H1 (cell line): ENCODE measurements around the gene THOC6. TPM values are rescaled to one million over a fixed set of nuclear protein-coding genes. Genes with fewer than 3 reads are reported as not detected.

Experiments used
- CTCF ChIA-PET: fragments of 300-600 bp; sonication (Branson Sonifier 250); formaldehyde crosslinking; loops from one replicate; lab custom pipeline; 2021; ENCODE audit not compliant: partially characterized antibody; lab: Charles Lee
- POLR2A ChIA-PET: fragments of 300-600 bp; sonication (Branson Sonifier 250); formaldehyde crosslinking; loops from one replicate; lab custom pipeline; 2021; ENCODE audit warnings: inconsistent platforms; ENCODE audit not compliant: partially characterized antibody; lab: Charles Lee
- DNase-seq, 2 experiments: peaks; one replicate each; pipeline versions ENCODE4 v3.0.0 to v3.0.0-alpha.2; 2010 to 2022; ENCODE audit warnings: low spot score in 2 of 2, low read depth in 1 of 2, mixed read lengths in 1 of 2
- FAIRE-seq: peaks from 2 replicates; lab custom pipeline; 2011; peaks lifted over from hg19 to GRCh38; lab: Jason Lieb, UNC
- H2AFZ ChIP-seq: 2 replicates; pipeline ENCODE4 v1.8.1; 2012; ENCODE audit warnings: low read length, inconsistent platforms
- H2AK5ac ChIP-seq: 2 replicates; pipeline ENCODE4 v1.6.1; 2013; ENCODE audit warnings: low read depth, low read length
- H2BK120ac ChIP-seq: replicated peaks from 2 replicates; pipeline ENCODE3; 2013; ENCODE audit warnings: low read depth, low read length, inconsistent platforms
- H2BK12ac ChIP-seq: 2 replicates; pipeline ENCODE4 v1.6.1; 2013; ENCODE audit warnings: low read depth, low read length
- H2BK15ac ChIP-seq: 2 replicates; pipeline ENCODE4 v1.6.1; 2013; ENCODE audit warnings: low read length
- H2BK20ac ChIP-seq: 2 replicates; pipeline ENCODE4 v1.6.1; 2013; ENCODE audit warnings: low read length
- H2BK5ac ChIP-seq: 2 replicates; pipeline ENCODE4 v1.6.1; 2013; ENCODE audit warnings: low read depth, low read length
- H3K14ac ChIP-seq: 2 replicates; pipeline ENCODE4 v1.6.1; 2013; ENCODE audit warnings: inconsistent platforms; ENCODE audit not compliant: insufficient read length
- H3K18ac ChIP-seq: 2 replicates; pipeline ENCODE4 v1.6.1; 2013; ENCODE audit warnings: low read length; ENCODE audit errors: extremely low read depth
- H3K23ac ChIP-seq: 2 replicates; pipeline ENCODE4 v1.6.1; 2013; ENCODE audit warnings: inconsistent platforms; ENCODE audit not compliant: insufficient read length
- H3K23me2 ChIP-seq: 2 replicates; pipeline ENCODE4 v1.6.1; 2013; ENCODE audit warnings: low read depth, low read length
- H3K27ac ChIP-seq: 2 replicates; pipeline ENCODE4 v1.6.1; 2011; ENCODE audit warnings: low read depth, low read length, inconsistent platforms
- H3K27me3 ChIP-seq, 4 experiments: replicated peaks in 1 of 4; 1 replicate in 1 of 4; 2 replicates in 3 of 4; pipeline versions ENCODE4 v1.6.1 to v1.8.1; 2011 to 2013; ENCODE audit warnings: low read length in 3 of 4, mild to moderate bottlenecking in 3 of 4, inconsistent platforms in 2 of 4, mixed read lengths in 2 of 4, moderate library complexity in 1 of 4; ENCODE audit not compliant: control insufficient read depth in 3 of 4, insufficient read depth in 3 of 4; ENCODE audit errors: extremely low read depth in 1 of 4
- H3K36me3 ChIP-seq, 4 experiments: 2 replicates each; pipeline versions ENCODE4 v1.6.1 to v1.8.1; 2011 to 2013; ENCODE audit warnings: mild to moderate bottlenecking in 4 of 4, low read length in 3 of 4, moderate library complexity in 2 of 4, control low read depth in 1 of 4, inconsistent platforms in 1 of 4; ENCODE audit not compliant: insufficient read depth in 4 of 4, control insufficient read depth in 2 of 4
- H3K4ac ChIP-seq: replicated peaks from 2 replicates; pipeline ENCODE3; 2013; ENCODE audit warnings: low read length, low read depth, mixed read lengths, inconsistent platforms; ENCODE audit not compliant: insufficient read length
- H3K4me1 ChIP-seq, 4 experiments: replicated peaks in 1 of 4; 1 replicate in 1 of 4; 2 replicates in 3 of 4; pipeline versions ENCODE4 v1.6.1 to v1.8.1; 2011 to 2013; ENCODE audit warnings: low read length in 3 of 4, inconsistent platforms in 2 of 4, mixed read lengths in 1 of 4; ENCODE audit not compliant: insufficient read depth in 4 of 4, control insufficient read depth in 3 of 4
- H3K4me2 ChIP-seq, 2 experiments: 2 replicates each; pipeline versions ENCODE4 v1.6.1 to v1.8.1; 2011 to 2013; ENCODE audit warnings: low read depth in 2 of 2, low read length in 2 of 2, control low read depth in 1 of 2, inconsistent platforms in 1 of 2, mild to moderate bottlenecking in 1 of 2; ENCODE audit not compliant: insufficient read depth in 1 of 2
- H3K4me3 ChIP-seq, 4 experiments: fragments of 200-600, 300-600 bp in 1 of 4; sonication (generic), shearing (Covaris generic), sonication (Bioruptor Twin) in 1 of 4; 2 replicates each; pipeline versions ENCODE4 v1.5.1 to v1.8.1; 2011 to 2016; ENCODE audit warnings: low read length in 4 of 4, low read depth in 3 of 4, control low read depth in 2 of 4, inconsistent platforms in 2 of 4, mild to moderate bottlenecking in 2 of 4, mixed read lengths in 1 of 4, moderate library complexity in 1 of 4; ENCODE audit not compliant: insufficient read depth in 2 of 4; ENCODE audit errors: extremely low read depth in 1 of 4
- H3K56ac ChIP-seq: replicated peaks from 2 replicates; pipeline ENCODE3; 2013; ENCODE audit warnings: low read depth, mild to moderate bottlenecking, mixed read lengths, low read length, inconsistent platforms; ENCODE audit not compliant: insufficient read length
- H3K79me1 ChIP-seq: 2 replicates; pipeline ENCODE4 v1.6.1; 2013; ENCODE audit warnings: low read depth, low read length, control low read depth
- H3K79me2 ChIP-seq, 2 experiments: 2 replicates each; pipeline versions ENCODE4 v1.6.1 to v1.8.1; 2012 to 2013; ENCODE audit warnings: low read length in 2 of 2, mild to moderate bottlenecking in 2 of 2, inconsistent platforms in 1 of 2; ENCODE audit not compliant: insufficient read depth in 2 of 2, control insufficient read depth in 1 of 2
- H3K9ac ChIP-seq, 4 experiments: replicated peaks in 1 of 4; 1 replicate in 1 of 4; 2 replicates in 3 of 4; pipeline versions ENCODE4 v1.6.1 to v1.8.1; 2011 to 2013; ENCODE audit warnings: low read depth in 3 of 4, low read length in 3 of 4, control low read depth in 2 of 4, mild to moderate bottlenecking in 2 of 4, moderate library complexity in 2 of 4, inconsistent platforms in 1 of 4; ENCODE audit errors: extremely low read depth in 1 of 4
- H3K9me3 ChIP-seq, 2 experiments: 2 replicates each; pipeline versions ENCODE4 v1.6.1 to v1.8.1; 2012 to 2013; ENCODE audit warnings: mild to moderate bottlenecking in 2 of 2, moderate library complexity in 2 of 2, control low read depth in 1 of 2, inconsistent platforms in 1 of 2, low read depth in 1 of 2, low read length in 1 of 2, mixed read lengths in 1 of 2; ENCODE audit not compliant: insufficient read depth in 2 of 2
- H4K20me1 ChIP-seq, 2 experiments: replicated peaks in 1 of 2; 2 replicates each; pipeline versions ENCODE3 to v1.8.1; 2011 to 2013; ENCODE audit warnings: inconsistent platforms in 2 of 2, low read length in 2 of 2, mild to moderate bottlenecking in 1 of 2; ENCODE audit not compliant: insufficient read depth in 2 of 2, control insufficient read depth in 1 of 2
- H4K5ac ChIP-seq: 2 replicates; pipeline ENCODE4 v1.6.1; 2013; ENCODE audit warnings: low read length, low read depth, mixed read lengths, inconsistent platforms; ENCODE audit not compliant: insufficient read length
- H4K8ac ChIP-seq: 2 replicates; pipeline ENCODE4 v1.8.0; 2013; ENCODE audit warnings: mild to moderate bottlenecking, moderate library complexity, low read length, inconsistent platforms; ENCODE audit not compliant: insufficient read depth; ENCODE audit errors: extremely low read depth
- H4K91ac ChIP-seq: replicated peaks from 2 replicates; pipeline ENCODE3; 2013; ENCODE audit warnings: low read length, mixed read lengths, inconsistent platforms; ENCODE audit not compliant: insufficient read length
- HDAC6 ChIP-seq: IDR thresholded peaks from one replicate; pipeline ENCODE4 v1.7.1; 2012; ENCODE audit warnings: low read depth, mild to moderate bottlenecking, inconsistent platforms, low read length, moderate library complexity
- WGBS, 2 experiments: shearing (Covaris generic) in 1 of 2; methylation state at CpG; one replicate each; pipeline versions ENCODE4 v1.1.6 to v1.1.7; 2013 to 2015; ENCODE audit warnings: low lambda C conversion rate in 2 of 2, mixed read lengths in 2 of 2, inconsistent platforms in 1 of 2, low coverage in 1 of 2, missing lambda C conversion rate in 1 of 2; ENCODE audit not compliant: insufficient replicate concordance in 2 of 2, insufficient coverage in 1 of 2, insufficient read length in 1 of 2; ENCODE audit errors: extremely low coverage in 1 of 2, missing lambda C conversion rate in 1 of 2; 5-methylcytosine and 5-hydroxymethylcytosine counted together
- polyA plus RNA-seq, 7 experiments: library from polyadenylated mRNA; depleted of rRNA in 3 of 7; stranded (reverse) in 5 of 7; unstranded in 2 of 7; fragments of >200 nt in 5 of 7; fragments of 200-250 nt in 2 of 7; gene quantifications; 1 replicate in 5 of 7; 2 replicates in 1 of 7; 4 replicates in 1 of 7; pipeline versions ENCODE4 v1.2.1 to v1.2.3, GENCODE V29; 2011 to 2013; ENCODE audit warnings: missing spikeins in 2 of 7, mixed read lengths in 2 of 7
- total RNA-seq: library from RNA; stranded (reverse); fragmentation: NEBNext Ultra II Directional; extraction: Animal tissue kit (Norgen Biotek cat#: 25700); gene quantifications from 2 replicates; pipeline ENCODE4 v1.2.1, GENCODE V29; 2021

The THOC6 gene
- total and polyA plus RNA-seq, 2 of the 8 experiments (the other 6 are each of a cell fraction or from before 2014, with no cell fraction given): 78.5 to 111 TPM

- H4K5ac ChIP-seq: no peak overlapping the region
- no peak overlapping the region for H2BK12ac ChIP-seq
- no peaks in the 10 kb centered on the region; the same call in 1 of the 2 replicates for H3K23me2 ChIP-seq
- H3K4ac ChIP-seq: no peak overlapping the region
- TF ChIP-seq HDAC6: no peak
- H3K18ac ChIP-seq: no peak overlapping the region
- POLR2A ChIA-PET: interaction anchor here (0.6 to 15.2 kb wide), 13 partner anchors 9 to 147 kb away, joined by 3 to 200 read pairs (median 3); partner anchors contain the start of genes CLDN6, HCFC1R1, PAQR4 and THOC6
- H3K4me1 ChIP-seq: peaks cover 3 to 28% (median 23%) of the 10 kb centered on the region in 4 experiments
- H3K14ac ChIP-seq: no peak overlapping the region
- no peak overlapping the region for H3K4me2 ChIP-seq
- no peak overlapping the region for H2BK15ac ChIP-seq
- H3K9me3 ChIP-seq: no peaks in the 10 kb centered on the region
- no peak overlapping the region for H3K56ac ChIP-seq
- no peaks in the 10 kb centered on the region for H3K36me3 ChIP-seq
- no peak overlapping the region for H2AK5ac ChIP-seq
- CTCF ChIA-PET: interaction anchor here (0.8 to 5.2 kb wide), 7 partner anchors 9 to 40 kb away, joined by 3 to 24 read pairs (median 4); partner anchors contain the start of genes CLDN6 and CLDN9
- H3K9ac ChIP-seq: no peak overlapping the region
- no peaks in the 10 kb centered on the region for H3K79me2 ChIP-seq
- no peak overlapping the region for H2BK120ac ChIP-seq
- H4K91ac ChIP-seq: no peak overlapping the region
- DNase-seq: no peak
- no peak overlapping the region for H2BK20ac ChIP-seq
- no peak overlapping the region for H2AFZ ChIP-seq
- no peak overlapping the region for H2BK5ac ChIP-seq
- no peak overlapping the region for H3K4me3 ChIP-seq
- no peak overlapping the region for H3K23ac ChIP-seq
- H4K20me1 ChIP-seq: no peaks in the 10 kb centered on the region
- no peaks in the 10 kb centered on the region; a peak in 1 of 7 replicates for H3K27me3 ChIP-seq
- 86% methylated on average over 8 of the region's 8 CpGs; no CpG with 5 or more reads in 1 of the 2 experiments for WGBS, 2 experiments
- H3K27ac ChIP-seq: no peak overlapping the region
- no peak for FAIRE-seq
- H3K79me1 ChIP-seq: no peaks in the 10 kb centered on the region
- H4K8ac ChIP-seq: no peak overlapping the region
Measured at GRCh38 chr16:2987833-2988232, 36.0 kb upstream of the THOC6 start.
